HepG2 (cell line): ENCODE results near the gene NME1. TPM values are rescaled to one million over a fixed set of nuclear protein-coding genes. Genes with fewer than 3 reads are reported as not detected.

Experiments used
- BRCA1 ChIP-seq: sonication (generic); formaldehyde crosslinking; IDR thresholded peaks from 2 replicates; pipeline ENCODE4 v1.4.0; 2020; ENCODE audit warnings: missing genetic modification reagents
- CCAR2 ChIP-seq: fragments of 200-400 bp; formaldehyde crosslinking; optimal IDR thresholded peaks from 2 replicates; pipeline ENCODE3; 2018; ENCODE audit warnings: low read depth, mild to moderate bottlenecking, low read length, moderate library complexity
- CEBPG ChIP-seq: IDR thresholded peaks from 2 replicates; pipeline ENCODE4 v1.6.1; 2016
- CHD2 ChIP-seq: IDR thresholded peaks from 2 replicates; pipeline ENCODE4 v1.6.1; 2011; ENCODE audit warnings: low read depth, low read length, improper control_type of control experiment
- EP300 ChIP-seq, 3 experiments: sonication (generic) in 1 of 3; formaldehyde crosslinking in 1 of 3; IDR thresholded peaks; 2 replicates each; pipeline versions ENCODE4 v1.5.1 to v1.6.1; 2011 to 2020; ENCODE audit warnings: low read depth in 2 of 3, low read length in 2 of 3, borderline replicate concordance in 1 of 3, improper control_type of control experiment in 1 of 3, mild to moderate bottlenecking in 1 of 3, missing genetic modification reagents in 1 of 3, moderate library complexity in 1 of 3
- RBAK ChIP-seq: sonication (generic); formaldehyde crosslinking; IDR thresholded peaks from 2 replicates; pipeline ENCODE4 v1.5.1; 2020; ENCODE audit warnings: mild to moderate bottlenecking, missing genetic modification reagents
- SMAD1 ChIP-seq: sonication (generic); formaldehyde crosslinking; IDR thresholded peaks from 2 replicates; pipeline ENCODE4 v1.4.0; 2020; ENCODE audit warnings: missing genetic modification reagents, low read depth, mild to moderate bottlenecking, borderline replicate concordance
- SUZ12 ChIP-seq: fragments of 150-350 bp; IDR thresholded peaks from 2 replicates; pipeline ENCODE4 v1.6.1; 2014; ENCODE audit warnings: low read depth, low read length
- ZC3H4 ChIP-seq: sonication (generic); formaldehyde crosslinking; IDR thresholded peaks from 2 replicates; pipeline ENCODE4 v1.4.0; 2020; ENCODE audit warnings: missing genetic modification reagents, borderline replicate concordance
- ZFAT ChIP-seq: sonication (generic); formaldehyde crosslinking; conservative IDR thresholded peaks from 2 replicates; pipeline ENCODE4 v1.8.1; 2023; ENCODE audit warnings: missing genetic modification reagents, inconsistent platforms
- ZKSCAN5 ChIP-seq: sonication (generic); formaldehyde crosslinking; IDR thresholded peaks from 2 replicates; pipeline ENCODE4 v1.5.1; 2020; ENCODE audit warnings: mild to moderate bottlenecking, missing genetic modification reagents
- ZNF205 ChIP-seq: IDR thresholded peaks from 2 replicates; pipeline ENCODE4 v1.6.1; 2018; ENCODE audit warnings: missing biosample characterization, missing genetic modification reagents
- ZNF460 ChIP-seq: sonication (generic); formaldehyde crosslinking; IDR thresholded peaks from 2 replicates; pipeline ENCODE4 v1.5.1; 2020; ENCODE audit warnings: missing genetic modification reagents, mild to moderate bottlenecking, borderline replicate concordance
- ZNF766 ChIP-seq: sonication (generic); formaldehyde crosslinking; IDR thresholded peaks from 2 replicates; pipeline ENCODE4 v1.5.0; 2020; ENCODE audit warnings: missing genetic modification reagents, borderline replicate concordance
- polyA plus RNA-seq, 8 experiments: library from polyadenylated mRNA; depleted of rRNA in 3 of 8; stranded (reverse) in 7 of 8; unstranded in 1 of 8; fragments of >200 nt; fragmentation: Illumina TruSeq in 4 of 8; extraction: Trizol in 4 of 8; gene quantifications; 2 replicates each; pipeline versions ENCODE4 v1.2.1 to v1.2.3, GENCODE V29; 2011 to 2016; ENCODE audit warnings: low read depth in 4 of 8, missing spikeins in 1 of 8, mixed read lengths in 1 of 8; ENCODE audit not compliant: insufficient read depth in 1 of 8
- total RNA-seq, 5 experiments: library from RNA; depleted of rRNA; stranded (reverse); fragments of >200 nt; fragmentation: Illumina TruSeq; extraction: Trizol; gene quantifications; 2 replicates each; pipeline ENCODE4 v1.2.3, GENCODE V29; 2016; ENCODE audit warnings: low read depth in 1 of 5
- TF ChIP-seq, protein P1 (sequence below): fragments of 450-650 bp; IDR thresholded peaks from 2 replicates; pipeline ENCODE4 v1.6.1; 2017; ENCODE audit warnings: mild to moderate bottlenecking
- TF ChIP-seq, protein P2 (sequence below): IDR thresholded peaks from 2 replicates; pipeline ENCODE4 v1.6.1; 2012; ENCODE audit warnings: low read length, improper control_type of control experiment
- TF ChIP-seq, protein P3 (sequence below): sonication (generic); formaldehyde crosslinking; IDR thresholded peaks from 2 replicates; pipeline ENCODE4 v1.5.0; 2020; ENCODE audit warnings: missing genetic modification reagents
- TF ChIP-seq, protein P4 (sequence below): sonication (generic); formaldehyde crosslinking; IDR thresholded peaks from 2 replicates; pipeline ENCODE4 v1.4.0; 2020; ENCODE audit warnings: missing genetic modification reagents, borderline replicate concordance

Gene NME1
- total and polyA plus RNA-seq, 2 of the 13 experiments (the other 11 are each of a cell fraction or from before 2014, with no cell fraction given) = 295 to 516 TPM

DNA sequence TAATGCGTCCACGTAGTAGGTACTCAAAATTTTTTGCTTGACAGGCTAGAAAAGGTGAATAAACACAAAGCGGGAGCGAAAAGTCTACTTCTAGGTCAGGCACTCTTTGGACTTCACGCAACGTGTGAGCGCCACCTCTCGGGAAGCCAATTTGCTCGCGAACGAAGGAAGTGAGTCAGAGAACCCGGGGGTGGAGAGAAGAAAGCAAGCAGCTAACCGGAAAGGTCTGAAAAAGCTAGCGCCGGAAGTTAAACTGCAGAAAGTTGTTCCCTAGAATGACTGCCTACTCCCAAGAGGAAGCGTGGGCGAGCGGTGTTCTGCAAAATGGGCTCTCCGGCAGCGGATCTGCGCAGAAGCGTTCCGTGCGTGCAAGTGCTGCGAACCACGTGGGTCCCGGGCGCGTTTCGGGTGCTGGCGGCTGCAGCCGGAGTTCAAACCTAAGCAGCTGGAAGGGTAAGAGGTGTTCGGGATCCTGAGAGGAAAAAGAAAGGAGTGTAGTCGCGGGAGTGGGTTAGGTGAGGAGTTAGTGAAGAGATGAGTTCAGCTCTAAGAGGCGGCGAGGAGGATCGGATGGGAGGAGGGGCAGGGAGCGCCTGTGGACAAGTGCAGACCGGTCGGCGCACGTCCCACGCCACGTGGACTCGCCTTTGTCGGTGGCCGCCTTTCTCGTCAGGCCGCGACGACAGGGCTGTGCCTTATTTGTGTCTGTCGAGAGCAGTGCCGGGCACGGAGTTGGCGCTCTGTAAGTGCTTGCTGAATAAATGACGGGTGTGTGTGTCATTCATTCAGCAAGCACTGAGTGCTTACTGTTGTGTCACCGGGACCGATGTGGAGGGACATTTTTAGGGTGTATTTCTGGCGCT lies at the start of gene NME1 (continued):
- TF ChIP-seq BRCA1 (CRISPR knock-in tag) = peak; percentile 99
- peak; percentile 82; the same call in 1 of the 2 replicates for TF ChIP-seq ZKSCAN5
- TF ChIP-seq, protein P1, sequence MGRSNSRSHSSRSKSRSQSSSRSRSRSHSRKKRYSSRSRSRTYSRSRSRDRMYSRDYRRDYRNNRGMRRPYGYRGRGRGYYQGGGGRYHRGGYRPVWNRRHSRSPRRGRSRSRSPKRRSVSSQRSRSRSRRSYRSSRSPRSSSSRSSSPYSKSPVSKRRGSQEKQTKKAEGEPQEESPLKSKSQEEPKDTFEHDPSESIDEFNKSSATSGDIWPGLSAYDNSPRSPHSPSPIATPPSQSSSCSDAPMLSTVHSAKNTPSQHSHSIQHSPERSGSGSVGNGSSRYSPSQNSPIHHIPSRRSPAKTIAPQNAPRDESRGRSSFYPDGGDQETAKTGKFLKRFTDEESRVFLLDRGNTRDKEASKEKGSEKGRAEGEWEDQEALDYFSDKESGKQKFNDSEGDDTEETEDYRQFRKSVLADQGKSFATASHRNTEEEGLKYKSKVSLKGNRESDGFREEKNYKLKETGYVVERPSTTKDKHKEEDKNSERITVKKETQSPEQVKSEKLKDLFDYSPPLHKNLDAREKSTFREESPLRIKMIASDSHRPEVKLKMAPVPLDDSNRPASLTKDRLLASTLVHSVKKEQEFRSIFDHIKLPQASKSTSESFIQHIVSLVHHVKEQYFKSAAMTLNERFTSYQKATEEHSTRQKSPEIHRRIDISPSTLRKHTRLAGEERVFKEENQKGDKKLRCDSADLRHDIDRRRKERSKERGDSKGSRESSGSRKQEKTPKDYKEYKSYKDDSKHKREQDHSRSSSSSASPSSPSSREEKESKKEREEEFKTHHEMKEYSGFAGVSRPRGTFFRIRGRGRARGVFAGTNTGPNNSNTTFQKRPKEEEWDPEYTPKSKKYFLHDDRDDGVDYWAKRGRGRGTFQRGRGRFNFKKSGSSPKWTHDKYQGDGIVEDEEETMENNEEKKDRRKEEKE = no peak
- TF ChIP-seq ZNF460 = peak; percentile 83; the same call in 1 of the 2 replicates
- TF ChIP-seq ZNF766 (CRISPR knock-in tag) = peak; percentile 99
- TF ChIP-seq ZC3H4 (CRISPR knock-in tag) = peak; percentile 80; the same call in 1 of the 2 replicates
- peak; percentile 72; the same call in 1 of the 2 replicates for TF ChIP-seq RBAK
- peak; percentile 96 for TF ChIP-seq ZNF205 (CRISPR knock-in tag)
- TF ChIP-seq, protein P2, sequence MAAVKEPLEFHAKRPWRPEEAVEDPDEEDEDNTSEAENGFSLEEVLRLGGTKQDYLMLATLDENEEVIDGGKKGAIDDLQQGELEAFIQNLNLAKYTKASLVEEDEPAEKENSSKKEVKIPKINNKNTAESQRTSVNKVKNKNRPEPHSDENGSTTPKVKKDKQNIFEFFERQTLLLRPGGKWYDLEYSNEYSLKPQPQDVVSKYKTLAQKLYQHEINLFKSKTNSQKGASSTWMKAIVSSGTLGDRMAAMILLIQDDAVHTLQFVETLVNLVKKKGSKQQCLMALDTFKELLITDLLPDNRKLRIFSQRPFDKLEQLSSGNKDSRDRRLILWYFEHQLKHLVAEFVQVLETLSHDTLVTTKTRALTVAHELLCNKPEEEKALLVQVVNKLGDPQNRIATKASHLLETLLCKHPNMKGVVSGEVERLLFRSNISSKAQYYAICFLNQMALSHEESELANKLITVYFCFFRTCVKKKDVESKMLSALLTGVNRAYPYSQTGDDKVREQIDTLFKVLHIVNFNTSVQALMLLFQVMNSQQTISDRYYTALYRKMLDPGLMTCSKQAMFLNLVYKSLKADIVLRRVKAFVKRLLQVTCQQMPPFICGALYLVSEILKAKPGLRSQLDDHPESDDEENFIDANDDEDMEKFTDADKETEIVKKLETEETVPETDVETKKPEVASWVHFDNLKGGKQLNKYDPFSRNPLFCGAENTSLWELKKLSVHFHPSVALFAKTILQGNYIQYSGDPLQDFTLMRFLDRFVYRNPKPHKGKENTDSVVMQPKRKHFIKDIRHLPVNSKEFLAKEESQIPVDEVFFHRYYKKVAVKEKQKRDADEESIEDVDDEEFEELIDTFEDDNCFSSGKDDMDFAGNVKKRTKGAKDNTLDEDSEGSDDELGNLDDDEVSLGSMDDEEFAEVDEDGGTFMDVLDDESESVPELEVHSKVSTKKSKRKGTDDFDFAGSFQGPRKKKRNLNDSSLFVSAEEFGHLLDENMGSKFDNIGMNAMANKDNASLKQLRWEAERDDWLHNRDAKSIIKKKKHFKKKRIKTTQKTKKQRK = no peak
- TF ChIP-seq, protein P3, sequence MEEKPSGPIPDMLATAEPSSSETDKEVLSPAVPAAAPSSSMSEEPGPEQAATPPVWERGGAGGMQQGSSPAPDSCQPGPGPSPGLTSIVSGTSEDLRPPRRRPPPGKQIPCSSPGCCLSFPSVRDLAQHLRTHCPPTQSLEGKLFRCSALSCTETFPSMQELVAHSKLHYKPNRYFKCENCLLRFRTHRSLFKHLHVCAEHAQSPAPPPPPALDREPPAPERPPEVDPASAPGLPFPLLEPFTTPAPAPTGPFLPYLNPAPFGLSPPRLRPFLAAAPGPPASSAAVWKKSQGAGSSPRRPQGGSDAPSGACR = peak; percentile 96
- TF ChIP-seq ZFAT = peak; percentile 89; the same call in 1 of the 2 replicates
- peak; percentile 78 for TF ChIP-seq CEBPG
- TF ChIP-seq SUZ12 = peak; percentile 18; the same call in 1 of the 2 replicates
- TF ChIP-seq, protein P4, sequence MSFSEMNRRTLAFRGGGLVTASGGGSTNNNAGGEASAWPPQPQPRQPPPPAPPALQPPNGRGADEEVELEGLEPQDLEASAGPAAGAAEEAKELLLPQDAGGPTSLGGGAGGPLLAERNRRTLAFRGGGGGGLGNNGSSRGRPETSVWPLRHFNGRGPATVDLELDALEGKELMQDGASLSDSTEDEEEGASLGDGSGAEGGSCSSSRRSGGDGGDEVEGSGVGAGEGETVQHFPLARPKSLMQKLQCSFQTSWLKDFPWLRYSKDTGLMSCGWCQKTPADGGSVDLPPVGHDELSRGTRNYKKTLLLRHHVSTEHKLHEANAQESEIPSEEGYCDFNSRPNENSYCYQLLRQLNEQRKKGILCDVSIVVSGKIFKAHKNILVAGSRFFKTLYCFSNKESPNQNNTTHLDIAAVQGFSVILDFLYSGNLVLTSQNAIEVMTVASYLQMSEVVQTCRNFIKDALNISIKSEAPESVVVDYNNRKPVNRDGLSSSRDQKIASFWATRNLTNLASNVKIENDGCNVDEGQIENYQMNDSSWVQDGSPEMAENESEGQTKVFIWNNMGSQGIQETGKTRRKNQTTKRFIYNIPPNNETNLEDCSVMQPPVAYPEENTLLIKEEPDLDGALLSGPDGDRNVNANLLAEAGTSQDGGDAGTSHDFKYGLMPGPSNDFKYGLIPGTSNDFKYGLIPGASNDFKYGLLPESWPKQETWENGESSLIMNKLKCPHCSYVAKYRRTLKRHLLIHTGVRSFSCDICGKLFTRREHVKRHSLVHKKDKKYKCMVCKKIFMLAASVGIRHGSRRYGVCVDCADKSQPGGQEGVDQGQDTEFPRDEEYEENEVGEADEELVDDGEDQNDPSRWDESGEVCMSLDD (CRISPR knock-in tag) = peak; percentile 89; the same call in 1 of the 2 replicates
- TF ChIP-seq EP300 (IDR thresholded peaks at IDR 0.05; ENCODE audit: low read depth in 2 of 2, low read length in 2 of 2) = peak; percentile 78 to 84
- TF ChIP-seq EP300 (CRISPR knock-in tag; IDR thresholded peaks at IDR 0.05; ENCODE audit: borderline replicate concordance) = peak; percentile 80
- TF ChIP-seq CCAR2 = peak; percentile 99
- TF ChIP-seq SMAD1 (CRISPR knock-in tag) = peak; percentile 100
- peak; percentile 34; the same call in 1 of the 2 replicates for TF ChIP-seq CHD2
